Central memory CD8-positive, alpha-beta T cell (primary cell): ENCODE measurements around the gene CFAP65.

Source experiments
- ATAC-seq: fragments of 150-1000 bp; cut with Tn5 transposase; replicated peaks from 2 replicates; pipeline ENCODE4 v1.10.0; 2022; ENCODE audit warnings: mild to moderate bottlenecking, moderate FRiP score, moderate number of reproducible peaks; ENCODE audit not compliant: poor library complexity, severe bottlenecking; ENCODE audit errors: extremely low read depth
- DNase-seq, 2 donors: peaks; one replicate each; pipeline ENCODE4 v3.0.0; 2021; ENCODE audit warnings: low spot score in 2 of 2
- H3K27ac Mint-ChIP-seq: one replicate; pipeline ENCODE4 v1.8.0; 2022; ENCODE audit warnings: low read depth, mild to moderate bottlenecking, moderate library complexity, mixed read lengths
- H3K27me3 Mint-ChIP-seq: one replicate; pipeline ENCODE4 v1.8.0; 2022; ENCODE audit warnings: mixed read lengths
- H3K36me3 Mint-ChIP-seq: one replicate; pipeline ENCODE4 v1.8.0; 2022; ENCODE audit warnings: mild to moderate bottlenecking, moderate library complexity, mixed read lengths; ENCODE audit not compliant: insufficient read depth
- H3K4me1 Mint-ChIP-seq: one replicate; pipeline ENCODE4 v1.8.0; 2022; ENCODE audit warnings: mixed read lengths
- H3K4me3 Mint-ChIP-seq: one replicate; pipeline ENCODE4 v1.8.0; 2022; ENCODE audit warnings: mild to moderate bottlenecking, moderate library complexity, mixed read lengths
- H3K9me3 Mint-ChIP-seq: one replicate; pipeline ENCODE4 v1.8.0; 2022; ENCODE audit warnings: mixed read lengths

CFAP65 gene

GRCh38 chr2:218998414-218999002 is 42.8 kb downstream of the CFAP65 start:
- H3K27me3 Mint-ChIP-seq, result peaks cover 90% of the 10 kb centered on the region
- peaks cover 4% of the 10 kb centered on the region for H3K36me3 Mint-ChIP-seq
- ATAC-seq (no peak), DNase-seq (no peak)
- peaks cover 18% of the 10 kb centered on the region for H3K4me1 Mint-ChIP-seq
- H3K4me3 Mint-ChIP-seq, result no peak overlapping the region
- H3K27ac Mint-ChIP-seq, result no peak overlapping the region
- no peaks in the 10 kb centered on the region for H3K9me3 Mint-ChIP-seq

DNA sequence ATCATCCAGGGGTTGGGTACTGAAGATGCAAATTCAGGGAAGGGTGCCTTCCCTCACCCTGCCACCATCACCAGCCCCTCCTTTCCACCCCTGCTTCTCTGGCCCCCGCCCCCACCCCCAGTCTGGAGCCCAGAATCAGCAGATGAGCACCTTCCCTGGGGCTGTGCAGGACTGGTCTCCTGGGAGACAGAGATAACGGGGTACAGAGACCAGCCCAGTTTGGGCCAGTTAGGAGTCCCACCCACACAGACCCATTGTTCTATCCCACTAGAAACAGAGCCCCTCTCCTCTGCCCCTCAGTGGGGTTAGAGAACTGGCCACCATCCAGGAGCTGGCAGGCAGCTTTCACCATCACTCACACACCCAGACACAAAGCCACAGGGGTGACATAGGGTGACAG is 43.6 kb downstream of the CFAP65 start:
- Mint-ChIP-seq H3K4me3 (no peak overlapping the region), H3K9me3 (no peaks in the 10 kb centered on the region), H3K36me3 (peaks cover 4% of the 10 kb centered on the region), H3K27me3 (peaks cover 83% of the 10 kb centered on the region), H3K4me1 (peaks cover 11% of the 10 kb centered on the region), H3K27ac (no peak overlapping the region)
- ATAC-seq, result no peak
- DNase-seq, result no peak

DNA sequence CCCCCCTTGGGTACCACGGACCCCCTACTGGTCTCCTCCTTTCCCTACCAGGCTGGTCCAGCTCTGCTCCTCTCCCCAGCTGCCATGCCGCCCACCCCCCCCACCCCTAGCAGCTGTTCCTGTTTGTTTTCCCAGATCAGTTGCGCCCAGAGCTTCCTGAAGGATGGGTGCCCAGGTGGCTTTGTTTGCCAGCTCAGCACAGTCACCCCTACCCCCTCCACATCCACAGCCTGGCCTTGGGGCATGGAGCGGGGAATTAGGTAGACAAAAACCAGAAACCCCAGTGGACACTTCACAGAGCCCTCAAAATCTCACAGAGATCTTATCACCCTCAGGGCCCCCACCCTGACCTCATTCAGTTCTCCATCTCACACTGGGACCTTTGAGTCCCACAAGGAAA is 44.4 kb downstream of the CFAP65 start:
- ATAC-seq (no peak), DNase-seq (no peak)
- Mint-ChIP-seq H3K4me3 (no peak overlapping the region), H3K36me3 (peaks cover 3% of the 10 kb centered on the region), H3K27me3 (peaks cover 83% of the 10 kb centered on the region), H3K27ac (no peak overlapping the region), H3K4me1 (peaks cover 7% of the 10 kb centered on the region), H3K9me3 (no peaks in the 10 kb centered on the region)

DNA sequence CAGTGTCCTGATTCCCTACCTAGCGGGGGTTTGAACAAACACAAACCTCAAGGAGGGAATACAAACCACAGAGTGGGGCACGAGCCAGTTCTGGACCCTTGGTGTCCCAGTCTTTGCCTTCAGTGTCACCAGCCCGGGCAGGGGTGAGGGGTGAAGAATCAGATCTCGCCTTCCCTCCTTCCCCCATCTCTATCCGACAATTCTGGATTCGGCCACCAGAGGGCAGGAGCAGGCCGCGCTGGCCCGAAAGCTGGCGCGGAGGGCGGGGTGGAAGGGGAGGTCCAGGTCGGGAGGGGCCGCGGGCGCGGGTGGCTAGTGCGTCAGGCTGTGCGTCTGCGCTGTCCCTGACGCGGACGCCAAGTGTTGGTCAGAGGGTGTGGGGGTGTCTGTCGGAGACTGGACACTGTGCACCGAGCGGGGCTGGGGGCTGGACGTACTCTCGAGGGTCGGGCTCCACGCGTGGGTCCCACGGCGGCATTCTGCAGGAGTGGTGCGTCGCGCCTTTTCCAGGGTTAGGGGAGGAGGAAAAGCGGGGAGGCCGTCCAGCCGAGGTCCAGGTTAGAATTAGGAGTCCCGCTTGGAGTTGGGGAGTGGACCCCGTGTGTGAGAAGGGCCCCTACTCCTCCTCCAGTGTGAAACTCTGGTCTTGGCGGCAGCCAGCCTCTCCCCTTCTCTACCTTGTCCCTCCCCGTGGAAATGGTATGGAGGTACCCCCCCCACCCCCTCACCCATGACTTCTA is 45.2 kb downstream of the CFAP65 start:
- ATAC-seq, result peak; percentile 54
- Mint-ChIP-seq H3K36me3 (peaks cover 3% of the 10 kb centered on the region), H3K4me3 (peak overlapping the region; percentile 25), H3K4me1 (peaks cover 7% of the 10 kb centered on the region), H3K27me3 (peaks cover 90% of the 10 kb centered on the region), H3K27ac (no peak overlapping the region), H3K9me3 (no peaks in the 10 kb centered on the region)
- DNase-seq, result peak; percentile 61 to 76

GRCh38 chr2:218995561-218995960 is 45.8 kb downstream of the CFAP65 start:
- Mint-ChIP-seq H3K9me3 (no peaks in the 10 kb centered on the region), H3K4me3 (peak overlapping the region; percentile 21), H3K36me3 (peaks cover 3% of the 10 kb centered on the region), H3K27me3 (peaks cover 91% of the 10 kb centered on the region), H3K27ac (no peak overlapping the region), H3K4me1 (peaks cover 7% of the 10 kb centered on the region)
- DNase-seq (no peak), ATAC-seq (no peak)

DNA sequence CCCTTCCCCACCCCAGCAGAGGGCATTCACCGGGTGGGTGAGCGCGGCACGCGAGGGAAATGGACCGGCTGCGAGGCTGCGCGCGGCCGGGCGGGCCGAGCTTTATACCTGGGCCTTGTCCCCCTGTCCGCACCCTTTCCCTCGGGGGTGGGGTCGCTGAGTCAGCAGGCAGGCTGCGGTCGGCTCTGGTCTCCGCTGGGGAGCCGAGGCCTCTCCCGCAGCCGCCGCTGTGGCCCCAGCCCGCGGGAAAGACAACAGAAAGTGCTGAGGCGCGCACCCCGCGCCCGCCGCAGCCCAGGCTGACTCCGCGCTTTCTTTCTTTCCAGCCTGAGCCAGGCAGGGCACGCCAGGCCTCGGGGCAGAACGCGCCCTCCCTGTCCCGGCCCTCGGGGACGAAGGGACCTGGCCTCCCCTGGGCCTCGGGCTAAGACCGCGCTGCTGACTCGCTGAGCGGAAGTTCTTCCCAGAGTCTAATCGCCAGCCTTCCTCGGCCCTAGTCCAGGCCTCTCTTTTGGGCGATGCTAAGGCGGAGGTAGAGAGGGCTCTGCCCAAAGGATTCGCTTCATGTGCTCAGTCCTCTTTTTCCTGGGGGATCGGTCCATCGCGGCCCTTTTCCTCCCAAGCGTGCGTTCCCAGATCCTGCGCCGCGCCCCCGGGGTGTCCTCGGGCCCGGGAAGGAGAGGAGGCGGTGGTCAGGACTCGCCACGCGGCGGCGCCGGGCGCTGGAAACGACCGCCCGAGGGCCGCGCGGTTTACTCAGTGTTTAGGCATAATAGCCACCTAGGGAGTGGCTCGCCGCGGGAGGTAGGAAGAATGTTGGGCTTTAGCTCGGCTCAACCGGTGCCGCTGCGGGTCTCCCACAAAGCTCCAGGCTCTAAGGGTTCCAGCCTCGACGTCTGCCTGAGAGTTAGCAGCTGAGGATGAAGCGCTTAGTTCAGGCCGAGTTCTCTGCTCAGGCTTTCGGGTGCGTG is 47.7 kb downstream of the CFAP65 start, which contains the start of gene CRYBA2:
CRYBA2 (minus strand) TSS at position 78 of the 971 bp plus-strand sequence. CDS start 246 bp downstream, outside the sequence.
- Mint-ChIP-seq H3K4me1 (peaks cover 7% of the 10 kb centered on the region), H3K27ac (no peak within 1 kb of the TSS), H3K4me3 (no peak within 1 kb of the TSS), H3K36me3 (peaks cover 2% of the 10 kb centered on the region), H3K27me3 (peaks cover 91% of the 10 kb centered on the region), H3K9me3 (no peaks in the 10 kb centered on the region)
- DNase-seq, result no peak
- ATAC-seq, result no peak

DNA sequence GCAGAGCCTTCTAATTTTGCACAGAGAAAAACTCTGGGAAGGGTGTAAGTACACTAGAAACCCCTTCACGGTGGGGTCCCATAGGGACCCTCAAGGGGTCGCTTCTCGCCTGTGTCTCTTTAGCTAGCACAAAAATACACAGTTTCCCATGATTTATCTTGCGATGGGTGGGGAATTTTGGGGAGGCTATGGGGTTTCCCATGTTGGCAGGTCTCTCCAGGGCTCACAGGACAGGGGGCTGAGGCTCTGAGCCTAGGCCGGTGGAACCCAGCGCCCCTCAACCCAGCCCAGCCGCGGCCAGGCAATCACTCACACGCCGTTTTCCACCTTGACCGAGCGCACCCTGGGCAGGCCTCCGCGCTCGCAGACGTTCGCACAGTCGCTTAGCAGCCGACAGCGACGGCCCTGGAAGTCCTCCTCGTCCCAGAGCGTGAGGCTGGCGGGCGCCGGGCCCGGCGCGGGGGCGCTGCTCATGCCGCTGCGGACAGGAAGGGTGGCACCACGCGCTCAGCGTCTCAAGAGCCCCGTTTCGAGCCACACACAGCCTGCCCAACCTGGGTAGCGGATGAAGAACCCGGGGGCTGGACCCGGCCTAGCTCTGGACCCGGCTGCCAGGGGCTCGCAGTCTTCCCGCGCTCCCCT is 48.5 kb downstream of the CFAP65 start:
- H3K36me3 Mint-ChIP-seq, result peaks cover 2% of the 10 kb centered on the region
- no peak for ATAC-seq
- peaks cover 7% of the 10 kb centered on the region for H3K4me1 Mint-ChIP-seq
- H3K4me3 Mint-ChIP-seq, result no peak overlapping the region
- no peak overlapping the region for H3K27ac Mint-ChIP-seq
- DNase-seq, result no peak
- H3K27me3 Mint-ChIP-seq, result peaks cover 91% of the 10 kb centered on the region
- H3K9me3 Mint-ChIP-seq, result no peaks in the 10 kb centered on the region

GRCh38 chr2:218992196-218992595 is 49.1 kb downstream of the CFAP65 start:
- Mint-ChIP-seq H3K27me3 (peaks cover 91% of the 10 kb centered on the region), H3K9me3 (no peaks in the 10 kb centered on the region), H3K36me3 (no peaks in the 10 kb centered on the region), H3K4me1 (peaks cover 7% of the 10 kb centered on the region), H3K4me3 (no peak overlapping the region), H3K27ac (no peak overlapping the region)
- ATAC-seq (no peak), DNase-seq (no peak)

GRCh38 chr2:218991674-218992168 is 49.6 kb downstream of the CFAP65 start:
- Mint-ChIP-seq H3K9me3 (no peaks in the 10 kb centered on the region), H3K36me3 (no peaks in the 10 kb centered on the region), H3K27me3 (peaks cover 91% of the 10 kb centered on the region), H3K27ac (no peak overlapping the region), H3K4me3 (no peak overlapping the region), H3K4me1 (peaks cover 7% of the 10 kb centered on the region)
- ATAC-seq, result no peak
- no peak for DNase-seq

GRCh38 chr2:218990612-218991011 is 50.7 kb downstream of the CFAP65 start:
- ATAC-seq (no peak), DNase-seq (no peak)
- Mint-ChIP-seq H3K9me3 (no peaks in the 10 kb centered on the region), H3K27ac (no peak overlapping the region), H3K4me3 (no peak overlapping the region), H3K27me3 (peaks cover 91% of the 10 kb centered on the region), H3K4me1 (peaks cover 7% of the 10 kb centered on the region), H3K36me3 (no peaks in the 10 kb centered on the region)

GRCh38 chr2:218990052-218990451 is 51.3 kb downstream of the CFAP65 start:
- DNase-seq, result no peak
- Mint-ChIP-seq H3K27ac (no peak overlapping the region), H3K27me3 (peaks cover 91% of the 10 kb centered on the region), H3K4me3 (no peak overlapping the region), H3K36me3 (no peaks in the 10 kb centered on the region), H3K4me1 (peaks cover 5% of the 10 kb centered on the region), H3K9me3 (no peaks in the 10 kb centered on the region)
- no peak for ATAC-seq

DNA sequence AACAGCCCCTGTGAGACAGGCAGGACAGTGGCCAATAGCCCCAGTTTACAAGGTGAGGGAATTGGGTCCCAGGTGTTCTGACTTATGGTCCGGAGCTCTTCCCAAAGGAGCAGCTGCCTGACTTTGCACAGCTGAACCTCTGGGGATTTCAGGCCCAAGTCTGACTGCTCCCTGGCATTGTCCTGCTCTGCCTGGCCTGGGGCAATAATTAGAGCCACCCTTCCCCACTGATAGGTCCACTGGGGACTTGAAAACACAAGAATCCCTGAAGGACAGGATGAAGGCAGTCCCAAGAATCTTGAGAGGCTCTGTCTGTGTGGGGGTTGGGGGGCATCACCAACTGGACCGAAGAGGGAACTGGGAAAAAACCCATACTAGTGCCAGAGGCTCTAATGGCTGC is 52.7 kb downstream of the CFAP65 start:
- DNase-seq, result no peak
- ATAC-seq, result no peak
- Mint-ChIP-seq H3K27ac (no peak overlapping the region), H3K36me3 (no peaks in the 10 kb centered on the region), H3K9me3 (no peaks in the 10 kb centered on the region), H3K4me1 (peaks cover 16% of the 10 kb centered on the region), H3K4me3 (no peak overlapping the region), H3K27me3 (peaks cover 91% of the 10 kb centered on the region)
